ENCODE results near the gene SPOCD1.
A peak's percentile ranks its signal among the peaks of the same experiment; 100 is the strongest.

SPOCD1 gene

GRCh38 chr1:31815752-31816500, at the start of gene SPOCD1:
SPOCD1 (minus strand) TSS chr1:31816022; CDS start chr1:31815333, 689 bp downstream.
- peak; percentile 87 for DNase-seq

GRCh38 chr1:31862071-31862470, 46.2 kb upstream of the SPOCD1 start:
- DNase-seq = no peak

GRCh38 chr1:31861346-31861745, 45.5 kb upstream of the SPOCD1 start:
- DNase-seq = no peak

- no peak for DNase-seq
These were observed 44.8 kb upstream of the SPOCD1 start for GRCh38 chr1:31860581-31860980.

- DNase-seq = no peak
These were observed 43.9 kb upstream of the SPOCD1 start for GRCh38 chr1:31859719-31860118.

- no peak for DNase-seq
These were observed 43.2 kb upstream of the SPOCD1 start for GRCh38 chr1:31859044-31859443.

- no peak for DNase-seq
These were observed 42.0 kb upstream of the SPOCD1 start for GRCh38 chr1:31857863-31858262.

GRCh38 chr1:31856140-31856539, 40.3 kb upstream of the SPOCD1 start:
- DNase-seq = no peak

GRCh38 chr1:31855038-31855845, 39.4 kb upstream of the SPOCD1 start:
- no peak for DNase-seq

GRCh38 chr1:31849653-31850052, 33.8 kb upstream of the SPOCD1 start:
- no peak for DNase-seq

- DNase-seq = peak; percentile 63
These were observed 32.6 kb upstream of the SPOCD1 start for GRCh38 chr1:31848381-31848897.

- no peak for DNase-seq
These were observed 30.7 kb upstream of the SPOCD1 start for GRCh38 chr1:31846484-31846883.

GRCh38 chr1:31843506-31843905, 27.7 kb upstream of the SPOCD1 start:
- no peak for DNase-seq

GRCh38 chr1:31839662-31840343, 24.0 kb upstream of the SPOCD1 start:
- no peak for DNase-seq

GRCh38 chr1:31837451-31838158, 21.8 kb upstream of the SPOCD1 start:
- DNase-seq = no peak

- DNase-seq = no peak
These were observed 20.8 kb upstream of the SPOCD1 start for GRCh38 chr1:31836638-31837037.

GRCh38 chr1:31835415-31835814, 19.6 kb upstream of the SPOCD1 start:
- no peak for DNase-seq

- peak; percentile 35 for DNase-seq
These were observed 18.7 kb upstream of the SPOCD1 start for GRCh38 chr1:31834501-31834900.

GRCh38 chr1:31831397-31832378, 15.9 kb upstream of the SPOCD1 start:
- DNase-seq = no peak

- no peak for DNase-seq
These were observed 14.7 kb upstream of the SPOCD1 start for GRCh38 chr1:31830511-31830910.

GRCh38 chr1:31830065-31830464, 14.2 kb upstream of the SPOCD1 start:
- no peak for DNase-seq
